ENCODE measurements around the gene STK11IP. TPM values are rescaled to one million over a fixed set of nuclear protein-coding genes. Genes with fewer than 3 reads are reported as not detected.

Gene STK11IP
- polyA plus RNA-seq, 1 donor, result 28.0 TPM

- no CpG with 5 or more reads among the region's 4 CpGs for WGBS (ENCODE audit: insufficient coverage, low lambda C conversion rate)
- no peaks in the 10 kb centered on the region for H3K9me3 ChIP-seq (ENCODE audit: control insufficient read depth, low read depth, low read length)
- no peak overlapping the region for H3K4me3 ChIP-seq (ENCODE audit: low read length)
- H3K4me1 ChIP-seq (ENCODE audit: control insufficient read depth, insufficient read depth, low read length), result no peaks in the 10 kb centered on the region
- peaks cover 18% of the 10 kb centered on the region for H3K36me3 ChIP-seq (ENCODE audit: control insufficient read depth, insufficient read depth, low read length)
- H3K27me3 ChIP-seq (ENCODE audit: control insufficient read depth, insufficient read depth, low read length), result peaks cover 2% of the 10 kb centered on the region
- no peak for DNase-seq
- H3K27ac ChIP-seq (ENCODE audit: low read length), result no peak overlapping the region
Observed at GRCh38 chr2:219619235-219619634, 21.6 kb downstream of the STK11IP start.

DNA sequence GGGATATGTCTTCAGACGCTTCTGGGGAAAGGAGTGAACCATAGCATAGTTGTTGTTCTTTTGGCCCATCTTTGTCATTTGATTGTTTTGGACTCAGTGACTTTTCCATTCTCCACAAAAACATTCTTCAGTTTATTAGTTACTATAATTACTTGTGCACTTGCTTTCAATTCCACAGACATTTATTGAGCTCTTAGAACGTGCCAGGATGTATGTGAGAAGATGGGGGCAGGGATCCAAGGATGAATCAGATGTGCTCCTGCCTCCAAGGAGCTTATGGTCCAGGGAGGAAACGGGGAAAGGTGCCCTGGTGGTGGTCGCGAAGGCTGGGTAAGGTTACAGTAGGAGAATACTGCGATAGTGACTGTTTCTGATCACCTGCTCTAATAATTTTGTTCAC lies 22.9 kb downstream of the STK11IP start:
- Histone ChIP-seq H3K36me3 (ENCODE audit: control insufficient read depth, insufficient read depth, low read length) (peaks cover 5% of the 10 kb centered on the region), H3K4me1 (ENCODE audit: control insufficient read depth, insufficient read depth, low read length) (no peaks in the 10 kb centered on the region), H3K27me3 (ENCODE audit: control insufficient read depth, insufficient read depth, low read length) (peaks cover 9% of the 10 kb centered on the region), H3K9me3 (ENCODE audit: control insufficient read depth, low read depth, low read length) (no peaks in the 10 kb centered on the region), H3K27ac (ENCODE audit: low read length) (no peak overlapping the region), H3K4me3 (ENCODE audit: low read length) (no peak overlapping the region)
- DNase-seq, result no peak
- WGBS (ENCODE audit: insufficient coverage, low lambda C conversion rate), result 67% methylated on average over 1 of the region's 6 CpGs

DNA sequence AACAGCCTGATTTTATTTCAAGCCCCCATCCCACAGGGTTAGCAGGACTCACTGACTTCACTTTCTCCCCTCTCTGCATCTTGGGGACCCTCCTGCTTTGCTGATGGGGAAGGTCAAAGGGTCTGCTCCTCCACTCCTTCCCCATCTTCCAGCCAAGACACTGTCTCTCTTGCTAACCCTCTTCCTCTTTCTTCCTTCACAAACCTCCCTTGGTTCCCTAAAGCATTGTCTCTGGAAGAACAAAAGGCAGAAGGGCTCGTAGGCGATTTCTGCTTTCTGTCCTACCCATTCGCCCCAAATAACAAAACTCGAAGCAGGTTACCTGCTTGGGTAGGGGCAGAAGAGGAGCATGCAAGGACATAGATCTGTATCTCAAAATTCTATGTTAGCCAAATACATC lies 24.3 kb downstream of the STK11IP start:
- H3K4me1 ChIP-seq (ENCODE audit: control insufficient read depth, insufficient read depth, low read length), result peaks cover 3% of the 10 kb centered on the region
- H3K36me3 ChIP-seq (ENCODE audit: control insufficient read depth, insufficient read depth, low read length), result no peaks in the 10 kb centered on the region
- DNase-seq, result no peak
- H3K9me3 ChIP-seq (ENCODE audit: control insufficient read depth, low read depth, low read length), result no peaks in the 10 kb centered on the region
- H3K27ac ChIP-seq (ENCODE audit: low read length), result no peak overlapping the region
- no peak overlapping the region for H3K4me3 ChIP-seq (ENCODE audit: low read length)
- H3K27me3 ChIP-seq (ENCODE audit: control insufficient read depth, insufficient read depth, low read length), result peaks cover 10% of the 10 kb centered on the region
- WGBS (ENCODE audit: insufficient coverage, low lambda C conversion rate), result no CpG with 5 or more reads among the region's 4 CpGs

GRCh38 chr2:219622472-219622871 lies 24.8 kb downstream of the STK11IP start:
- 100% methylated on average over 2 of the region's 2 CpGs for WGBS (ENCODE audit: insufficient coverage, low lambda C conversion rate)

DNA sequence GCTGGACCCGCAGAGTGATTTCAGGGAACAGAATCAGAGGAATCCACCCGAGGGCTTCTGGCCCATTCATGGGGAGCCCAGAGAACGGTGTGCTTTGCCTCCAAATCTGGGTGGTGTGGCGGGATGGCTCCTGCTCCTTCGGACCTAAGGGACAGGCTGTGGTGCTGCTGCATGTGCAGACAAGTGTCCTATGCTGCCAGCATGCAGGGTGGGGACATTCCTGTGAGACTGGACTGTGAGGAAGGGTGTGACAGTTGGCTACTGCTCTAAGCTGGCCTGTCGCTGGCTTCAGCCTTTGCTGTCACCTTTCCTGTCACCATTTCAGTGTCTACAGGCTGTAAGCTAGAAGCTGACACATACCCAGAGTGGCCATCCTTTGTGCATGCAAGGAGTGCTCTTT lies 26.9 kb downstream of the STK11IP start:
- H3K4me1 ChIP-seq (ENCODE audit: control insufficient read depth, insufficient read depth, low read length), result peaks cover 11% of the 10 kb centered on the region
- no peak overlapping the region for H3K27ac ChIP-seq (ENCODE audit: low read length)
- no peak for DNase-seq
- H3K4me3 ChIP-seq (ENCODE audit: low read length), result no peak overlapping the region
- H3K9me3 ChIP-seq (ENCODE audit: control insufficient read depth, low read depth, low read length), result no peaks in the 10 kb centered on the region
- H3K36me3 ChIP-seq (ENCODE audit: control insufficient read depth, insufficient read depth, low read length), result no peaks in the 10 kb centered on the region
- WGBS (ENCODE audit: insufficient coverage, low lambda C conversion rate), result no CpG with 5 or more reads among the region's 6 CpGs
- peaks cover 18% of the 10 kb centered on the region for H3K27me3 ChIP-seq (ENCODE audit: control insufficient read depth, insufficient read depth, low read length)

More at GRCh38 chr2:219622472-219622871, 24.8 kb downstream of the STK11IP start:
- Histone ChIP-seq H3K27me3 (ENCODE audit: control insufficient read depth, insufficient read depth, low read length) (peaks cover 10% of the 10 kb centered on the region), H3K27ac (ENCODE audit: low read length) (no peak overlapping the region), H3K36me3 (ENCODE audit: control insufficient read depth, insufficient read depth, low read length) (no peaks in the 10 kb centered on the region), H3K4me3 (ENCODE audit: low read length) (no peak overlapping the region), H3K9me3 (ENCODE audit: control insufficient read depth, low read depth, low read length) (no peaks in the 10 kb centered on the region), H3K4me1 (ENCODE audit: control insufficient read depth, insufficient read depth, low read length) (peaks cover 5% of the 10 kb centered on the region)
- DNase-seq, result no peak

GRCh38 chr2:219625179-219625578 lies 27.5 kb downstream of the STK11IP start:
- peaks cover 18% of the 10 kb centered on the region for H3K27me3 ChIP-seq (ENCODE audit: control insufficient read depth, insufficient read depth, low read length)
- H3K36me3 ChIP-seq (ENCODE audit: control insufficient read depth, insufficient read depth, low read length), result no peaks in the 10 kb centered on the region
- no peak overlapping the region for H3K4me3 ChIP-seq (ENCODE audit: low read length)
- no peak for DNase-seq
- no peak overlapping the region for H3K27ac ChIP-seq (ENCODE audit: low read length)
- H3K9me3 ChIP-seq (ENCODE audit: control insufficient read depth, low read depth, low read length), result no peaks in the 10 kb centered on the region
- H3K4me1 ChIP-seq (ENCODE audit: control insufficient read depth, insufficient read depth, low read length), result peaks cover 11% of the 10 kb centered on the region
- WGBS (ENCODE audit: insufficient coverage, low lambda C conversion rate), result no CpG with 5 or more reads among the region's 5 CpGs

DNA sequence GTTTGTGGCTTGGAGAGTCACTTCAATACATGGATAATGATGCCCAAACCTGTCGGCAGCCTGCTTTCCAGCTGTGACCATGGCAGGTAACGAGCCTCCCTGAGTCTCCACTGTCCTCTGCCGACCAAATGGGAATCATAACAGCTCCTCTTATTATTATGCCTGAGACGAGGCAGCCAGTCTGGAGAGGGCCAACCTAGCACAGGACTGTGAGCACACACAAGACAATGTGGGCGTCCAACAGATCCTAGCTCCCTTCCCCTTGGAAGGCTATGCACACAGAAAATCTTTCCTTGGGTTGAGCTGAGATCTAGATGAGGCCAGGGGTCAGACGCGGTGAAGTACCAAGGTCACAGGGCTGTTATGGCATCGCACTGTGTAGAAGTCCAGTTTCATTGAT lies 28.9 kb downstream of the STK11IP start:
- no CpG with 5 or more reads among the region's 8 CpGs for WGBS (ENCODE audit: insufficient coverage, low lambda C conversion rate)
- no peaks in the 10 kb centered on the region for H3K9me3 ChIP-seq (ENCODE audit: control insufficient read depth, low read depth, low read length)
- no peaks in the 10 kb centered on the region for H3K36me3 ChIP-seq (ENCODE audit: control insufficient read depth, insufficient read depth, low read length)
- H3K27me3 ChIP-seq (ENCODE audit: control insufficient read depth, insufficient read depth, low read length), result peaks cover 16% of the 10 kb centered on the region
- H3K4me1 ChIP-seq (ENCODE audit: control insufficient read depth, insufficient read depth, low read length), result peaks cover 11% of the 10 kb centered on the region
- DNase-seq, result no peak
- no peak overlapping the region for H3K27ac ChIP-seq (ENCODE audit: low read length)
- H3K4me3 ChIP-seq (ENCODE audit: low read length), result no peak overlapping the region

DNA sequence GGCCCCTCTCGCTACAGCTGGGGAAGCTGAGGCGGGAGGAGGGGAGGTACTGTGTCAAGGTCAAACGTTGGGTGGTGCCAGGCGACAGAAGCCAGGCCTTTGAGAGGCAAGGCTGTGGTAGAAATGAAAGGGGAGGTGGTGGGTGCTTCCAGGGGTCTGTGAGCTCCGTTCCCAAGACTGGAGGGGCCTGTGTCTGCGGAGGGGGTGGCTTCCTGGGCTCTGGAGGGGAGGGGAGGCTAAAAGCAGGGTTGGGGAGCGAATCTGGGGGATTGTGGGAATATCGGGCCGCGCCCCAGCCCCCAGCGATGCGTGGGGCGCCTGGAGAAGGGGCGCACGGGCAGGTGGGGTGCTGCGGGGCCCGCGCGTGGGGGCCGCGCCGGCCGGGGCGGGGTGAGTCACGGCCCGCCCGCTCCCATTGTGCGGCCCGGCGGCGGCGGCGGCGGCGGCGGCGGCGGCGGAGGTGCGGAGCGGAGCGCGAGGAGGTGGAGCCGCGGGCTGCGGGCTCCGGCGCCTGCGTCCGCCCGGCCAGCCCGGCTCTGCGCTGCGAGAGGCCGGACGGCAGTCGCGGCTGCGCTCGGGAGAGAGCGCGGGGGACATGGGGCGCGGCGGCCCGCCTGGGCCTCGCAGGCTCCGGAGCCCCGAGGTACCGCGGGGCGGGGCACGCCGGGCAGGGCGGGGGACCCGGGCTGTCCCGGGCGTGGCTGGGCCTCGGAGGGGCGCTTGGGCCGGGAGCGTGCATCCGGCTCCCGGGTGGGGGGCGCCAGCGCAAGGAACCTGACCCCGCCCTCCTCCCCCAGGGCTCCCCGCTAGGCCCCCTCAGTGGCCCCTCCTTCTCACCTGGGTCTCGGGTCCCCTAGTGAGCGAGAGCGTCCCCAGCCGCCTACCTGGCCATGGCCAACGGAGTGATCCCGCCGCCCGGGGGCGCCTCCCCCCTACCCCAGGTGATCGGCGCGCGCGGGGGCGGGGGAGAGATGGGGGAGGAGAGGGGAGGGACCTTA lies 29.7 kb downstream of the STK11IP start, which contains the start of gene SLC4A3:
SLC4A3 (plus strand) TSS at position 528 of the 998 bp plus-strand sequence; CDS start at position 891, 363 bp downstream.
- Histone ChIP-seq H3K36me3 (ENCODE audit: control insufficient read depth, insufficient read depth, low read length) (no peaks in the 10 kb centered on the region), H3K4me1 (ENCODE audit: control insufficient read depth, insufficient read depth, low read length) (peaks cover 11% of the 10 kb centered on the region), H3K4me3 (ENCODE audit: low read length) (peak within 1 kb of the TSS; percentile 38), H3K27ac (ENCODE audit: low read length) (no peak within 1 kb of the TSS), H3K9me3 (ENCODE audit: control insufficient read depth, low read depth, low read length) (no peaks in the 10 kb centered on the region), H3K27me3 (ENCODE audit: control insufficient read depth, insufficient read depth, low read length) (peaks cover 16% of the 10 kb centered on the region)
- peak in 1 of 2 donors; percentile 55 for DNase-seq
- no CpG with 5 or more reads among the region's 103 CpGs for WGBS (ENCODE audit: insufficient coverage, low lambda C conversion rate)

DNA sequence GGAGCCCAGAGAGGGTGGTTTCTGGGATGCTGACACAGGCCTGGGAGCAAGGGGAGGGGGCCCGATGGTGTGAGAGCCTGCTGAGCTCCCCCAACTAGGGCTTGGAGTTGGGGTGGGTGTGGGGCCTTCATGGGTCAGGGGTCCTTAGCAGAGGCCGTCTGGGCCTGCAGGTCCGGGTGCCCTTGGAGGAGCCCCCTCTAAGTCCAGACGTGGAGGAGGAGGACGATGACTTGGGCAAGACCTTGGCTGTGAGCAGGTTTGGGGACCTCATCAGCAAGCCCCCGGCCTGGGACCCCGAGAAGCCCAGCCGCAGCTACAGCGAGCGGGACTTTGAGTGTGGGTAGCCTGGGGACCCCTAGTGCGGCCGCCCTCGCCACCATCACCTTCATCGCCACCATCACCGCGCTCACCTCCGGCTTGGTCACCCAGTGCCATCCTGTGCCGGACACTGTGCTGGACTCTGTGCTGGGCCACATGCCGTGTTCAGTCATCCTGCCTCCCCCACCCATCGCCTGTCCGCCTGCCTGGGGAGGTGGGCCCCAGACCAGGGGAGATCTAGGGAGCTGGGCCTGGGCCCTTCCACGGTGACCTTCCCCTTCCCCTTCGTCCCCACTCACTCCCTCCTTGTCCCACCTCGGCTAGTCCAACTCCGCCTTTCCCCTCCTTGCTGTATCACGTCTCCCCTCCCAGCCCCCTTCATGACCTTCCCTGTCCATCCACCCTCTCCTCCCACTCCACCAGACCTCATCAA lies 30.8 kb downstream of the STK11IP start:
- Histone ChIP-seq H3K27ac (ENCODE audit: low read length) (no peak overlapping the region), H3K27me3 (ENCODE audit: control insufficient read depth, insufficient read depth, low read length) (peaks cover 16% of the 10 kb centered on the region), H3K9me3 (ENCODE audit: control insufficient read depth, low read depth, low read length) (no peaks in the 10 kb centered on the region), H3K4me3 (ENCODE audit: low read length) (peak overlapping the region; percentile 38), H3K36me3 (ENCODE audit: control insufficient read depth, insufficient read depth, low read length) (no peaks in the 10 kb centered on the region), H3K4me1 (ENCODE audit: control insufficient read depth, insufficient read depth, low read length) (peaks cover 11% of the 10 kb centered on the region)
- WGBS (ENCODE audit: insufficient coverage, low lambda C conversion rate), result 100% methylated on average over 1 of the region's 26 CpGs
- no peak for DNase-seq
